AG09319 (cell line): ENCODE results near the gene LOXL3.

Source experiments
- DNase-seq: peaks from one replicate; pipeline ENCODE4 v3.0.0-alpha.2; 2010; ENCODE audit warnings: low read depth; ENCODE audit errors: extremely low read depth
- TF ChIP-seq, protein P1 (sequence below): IDR thresholded peaks from 2 replicates; pipeline ENCODE4 v1.5.1; 2011; ENCODE audit warnings: low read depth, mild to moderate bottlenecking, inconsistent platforms, low read length, moderate library complexity

The LOXL3 gene

GRCh38 chr2:74497777-74498499 is 55.8 kb downstream of the LOXL3 start:
- TF ChIP-seq, protein P1, sequence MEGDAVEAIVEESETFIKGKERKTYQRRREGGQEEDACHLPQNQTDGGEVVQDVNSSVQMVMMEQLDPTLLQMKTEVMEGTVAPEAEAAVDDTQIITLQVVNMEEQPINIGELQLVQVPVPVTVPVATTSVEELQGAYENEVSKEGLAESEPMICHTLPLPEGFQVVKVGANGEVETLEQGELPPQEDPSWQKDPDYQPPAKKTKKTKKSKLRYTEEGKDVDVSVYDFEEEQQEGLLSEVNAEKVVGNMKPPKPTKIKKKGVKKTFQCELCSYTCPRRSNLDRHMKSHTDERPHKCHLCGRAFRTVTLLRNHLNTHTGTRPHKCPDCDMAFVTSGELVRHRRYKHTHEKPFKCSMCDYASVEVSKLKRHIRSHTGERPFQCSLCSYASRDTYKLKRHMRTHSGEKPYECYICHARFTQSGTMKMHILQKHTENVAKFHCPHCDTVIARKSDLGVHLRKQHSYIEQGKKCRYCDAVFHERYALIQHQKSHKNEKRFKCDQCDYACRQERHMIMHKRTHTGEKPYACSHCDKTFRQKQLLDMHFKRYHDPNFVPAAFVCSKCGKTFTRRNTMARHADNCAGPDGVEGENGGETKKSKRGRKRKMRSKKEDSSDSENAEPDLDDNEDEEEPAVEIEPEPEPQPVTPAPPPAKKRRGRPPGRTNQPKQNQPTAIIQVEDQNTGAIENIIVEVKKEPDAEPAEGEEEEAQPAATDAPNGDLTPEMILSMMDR, result no peak
- no peak for DNase-seq

DNA sequence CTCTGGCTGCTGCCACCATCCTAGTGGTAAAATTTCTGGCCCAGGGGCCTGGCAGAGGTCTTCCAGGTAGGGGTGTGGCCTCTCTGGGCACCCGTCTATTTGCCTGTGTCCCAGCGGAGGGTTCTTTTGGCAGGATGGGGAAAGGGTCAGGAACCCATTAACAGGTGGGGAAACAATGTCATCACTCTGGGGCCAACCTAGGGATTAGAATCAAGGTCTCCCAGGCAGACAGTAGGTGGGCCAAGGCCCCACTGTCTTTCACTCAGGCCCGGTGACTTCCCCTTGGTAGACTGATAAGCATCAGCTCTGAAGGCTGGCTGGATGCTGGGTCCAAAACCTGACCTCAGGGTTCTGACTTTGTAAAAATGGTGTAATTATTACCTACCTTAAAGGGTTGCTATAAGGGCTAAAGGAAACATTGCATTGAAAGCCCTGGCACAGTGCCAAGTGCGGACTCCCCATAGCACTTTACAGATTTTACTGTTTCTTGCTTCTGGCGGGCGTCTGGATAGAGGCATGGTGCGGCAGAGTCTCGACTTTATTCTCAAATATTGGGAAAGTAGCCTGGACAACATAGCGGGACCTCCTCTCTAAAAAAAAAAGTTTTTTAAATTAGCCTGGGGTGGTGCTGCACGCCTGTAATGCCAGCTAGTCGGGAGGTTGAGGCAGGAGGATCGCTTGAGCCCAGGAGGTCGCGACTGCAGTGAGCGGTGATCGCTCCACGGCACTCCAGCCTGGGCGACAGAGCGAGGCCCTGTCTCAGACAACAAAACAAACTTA is 56.6 kb downstream of the LOXL3 start:
- TF ChIP-seq, protein P1, result no peak
- no peak for DNase-seq

GRCh38 chr2:74495440-74495839 is 58.3 kb downstream of the LOXL3 start:
- TF ChIP-seq, protein P1, result no peak
- no peak for DNase-seq

DNA sequence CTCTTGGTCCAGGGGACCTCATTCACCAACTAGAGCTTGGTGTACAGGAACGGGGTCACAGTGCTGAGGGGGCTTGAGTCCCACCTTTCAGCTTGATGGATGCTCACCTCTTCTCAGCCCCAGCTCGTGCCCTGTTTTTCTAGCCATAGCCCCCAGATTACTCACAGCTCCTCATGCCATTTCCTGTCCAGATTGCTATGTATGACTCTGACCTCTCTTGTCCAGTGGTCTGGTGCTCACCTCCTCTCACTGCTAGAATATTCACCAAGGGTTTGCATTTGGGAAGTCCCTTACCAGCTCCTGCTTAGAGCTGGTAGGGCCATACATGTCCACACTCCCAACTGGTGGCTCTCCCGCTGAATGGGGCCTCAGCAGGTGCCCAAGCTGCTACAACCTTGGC is 60.2 kb downstream of the LOXL3 start:
- TF ChIP-seq, protein P1, result no peak
- DNase-seq, result no peak

DNA sequence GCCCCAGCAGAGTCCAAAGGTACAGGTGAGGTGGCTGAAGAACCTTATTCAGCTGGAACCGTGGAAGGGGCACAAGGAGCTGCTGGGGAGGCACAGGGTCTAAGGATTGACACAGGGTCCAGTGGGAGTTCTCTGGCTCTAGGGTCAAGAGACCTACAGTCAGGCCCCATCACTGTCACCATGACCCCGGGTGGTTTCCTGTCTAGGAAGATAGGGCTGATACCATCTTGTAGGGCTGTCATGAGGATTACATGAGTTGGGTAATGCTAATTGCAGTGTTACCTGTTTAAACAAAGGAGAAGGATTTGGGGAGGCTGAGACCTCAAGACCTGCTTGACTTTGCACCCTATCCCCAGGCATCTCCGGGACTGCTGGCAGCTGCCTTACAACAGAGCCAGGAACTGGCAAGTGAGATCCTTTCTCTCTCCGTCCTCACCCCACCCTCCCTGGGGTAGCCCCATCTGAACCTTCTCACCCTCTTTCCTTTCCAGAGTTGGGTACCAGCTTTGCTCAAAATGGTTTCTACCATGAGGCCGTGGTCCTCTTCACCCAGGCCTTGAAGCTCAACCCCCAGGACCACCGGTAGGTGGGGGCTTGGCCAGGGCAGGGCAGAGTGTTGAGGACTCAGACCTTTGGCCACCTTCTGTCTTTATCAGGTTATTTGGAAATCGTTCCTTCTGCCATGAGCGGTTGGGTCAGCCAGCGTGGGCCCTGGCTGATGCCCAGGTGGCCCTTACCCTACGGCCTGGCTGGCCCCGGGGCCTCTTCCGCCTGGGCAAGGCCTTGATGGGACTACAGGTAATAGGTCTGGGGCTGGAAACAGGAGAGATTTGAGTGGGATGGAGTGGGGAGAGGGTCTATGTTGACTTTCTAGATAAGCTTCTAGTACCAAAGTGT is 61.8 kb downstream of the LOXL3 start:
- TF ChIP-seq, protein P1, result no peak
- DNase-seq, result no peak

- TF ChIP-seq, protein P1, result no peak
- DNase-seq, result no peak
Observed at GRCh38 chr2:74489906-74490305, 63.8 kb downstream of the LOXL3 start.
